Breast epithelium (tissue), 4 donors: Measurements from ENCODE around the gene GALNT7. TPM values are rescaled to one million over a fixed set of nuclear protein-coding genes. Genes with fewer than 3 reads are reported as not detected.

ENCODE experiments used
- DNase-seq, 2 donors: peaks; one replicate each; pipeline ENCODE4 v3.0.0-alpha.2; 2019; ENCODE audit warnings: low spot score in 2 of 2
- H3K27ac ChIP-seq, 2 donors: fragments of 200-600 bp; sonication (generic) in 1 of 2; one replicate each; pipeline ENCODE4 v1.5.1; 2016 to 2019; ENCODE audit warnings: mild to moderate bottlenecking in 1 of 2
- H3K27me3 ChIP-seq, 2 donors: fragments of 200-600 bp; sonication (generic) in 1 of 2; one replicate each; pipeline versions ENCODE4 v1.5.1 to v1.6.0; 2017 to 2019; ENCODE audit warnings: control low read depth in 1 of 2, mild to moderate bottlenecking in 1 of 2
- H3K36me3 ChIP-seq: fragments of 200-600 bp; one replicate; pipeline ENCODE4 v1.5.1; 2019
- H3K4me1 ChIP-seq, 2 donors: fragments of 200-600 bp; sonication (generic); one replicate each; pipeline ENCODE4 v1.5.1; 2016 to 2019; ENCODE audit warnings: control low read depth in 1 of 2
- H3K4me3 ChIP-seq, 3 donors: fragments of 200-600 bp; sonication (generic); 1 replicate in 2 of 3; 2 replicates in 1 of 3; pipeline ENCODE4 v1.5.1; 2016 to 2019; ENCODE audit warnings: mild to moderate bottlenecking in 3 of 3, moderate library complexity in 2 of 3
- H3K9me3 ChIP-seq, 2 donors: fragments of 200-600 bp; sonication (generic) in 1 of 2; one replicate each; pipeline ENCODE4 v1.5.1; 2016 to 2019; ENCODE audit warnings: control low read depth in 1 of 2
- POLR2A ChIP-seq: fragments of 450-650 bp; IDR thresholded peaks from one replicate; pipeline ENCODE4 v1.6.1; 2016; ENCODE audit warnings: antibody characterized with exemption, mild to moderate bottlenecking, moderate library complexity
- POLR2AphosphoS5 ChIP-seq, 3 donors: sonication (generic); formaldehyde crosslinking; IDR thresholded peaks; one replicate each; pipeline ENCODE4 v1.6.1; 2017; ENCODE audit warnings: antibody characterized with exemption in 3 of 3
- intact Hi-C: fragments of 100-400 bp; cut with DNase I; formaldehyde crosslinking; loops from one replicate; pipeline ENCODE4 v1.15.1; 2023; ENCODE audit warnings: low total_unique reads
- total RNA-seq, 3 donors: library from RNA; depleted of rRNA; stranded (reverse); fragments of >200 nt; gene quantifications; one replicate each; pipeline ENCODE4 v1.1.0, GENCODE V29; 2016
- TF ChIP-seq, protein P1 (sequence below), 3 donors: fragments of 450-650 bp; IDR thresholded peaks; one replicate each; pipeline ENCODE4 v1.5.1; 2016 to 2017; ENCODE audit warnings: antibody characterized with exemption in 3 of 3, mild to moderate bottlenecking in 3 of 3, moderate library complexity in 3 of 3

The GALNT7 gene
- total RNA-seq, 3 donors from 2014 or later, result 10.7 to 67.2 (median 52.2) TPM

DNA sequence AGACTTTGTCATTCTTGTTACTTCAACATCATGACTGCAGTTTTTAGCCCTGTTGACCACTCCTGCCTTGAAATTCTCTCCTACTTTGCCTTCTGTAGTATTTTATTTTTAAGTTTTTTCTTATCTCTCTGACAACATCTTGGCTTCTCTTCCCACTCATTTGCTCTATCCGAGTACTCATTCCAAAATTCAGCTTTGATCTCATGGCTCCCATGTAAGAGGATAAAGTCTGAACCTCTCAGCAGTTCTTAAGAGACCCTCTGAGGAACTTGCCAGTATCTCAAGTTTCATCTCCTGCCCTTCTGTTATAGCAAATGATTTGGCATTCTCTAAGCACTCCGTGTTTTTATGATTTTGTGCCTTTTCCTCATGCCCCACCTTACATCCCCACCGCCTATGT, 67.7 kb downstream of the GALNT7 start:
- Histone ChIP-seq H3K4me3 (no peak overlapping the region), H3K27ac (no peak overlapping the region), H3K27me3 (no peaks in the 10 kb centered on the region), H3K9me3 (no peaks in the 10 kb centered on the region), H3K36me3 (no peaks in the 10 kb centered on the region), H3K4me1 (no peaks in the 10 kb centered on the region)
- intact Hi-C loops, result no loop called here
- TF ChIP-seq, protein P1, sequence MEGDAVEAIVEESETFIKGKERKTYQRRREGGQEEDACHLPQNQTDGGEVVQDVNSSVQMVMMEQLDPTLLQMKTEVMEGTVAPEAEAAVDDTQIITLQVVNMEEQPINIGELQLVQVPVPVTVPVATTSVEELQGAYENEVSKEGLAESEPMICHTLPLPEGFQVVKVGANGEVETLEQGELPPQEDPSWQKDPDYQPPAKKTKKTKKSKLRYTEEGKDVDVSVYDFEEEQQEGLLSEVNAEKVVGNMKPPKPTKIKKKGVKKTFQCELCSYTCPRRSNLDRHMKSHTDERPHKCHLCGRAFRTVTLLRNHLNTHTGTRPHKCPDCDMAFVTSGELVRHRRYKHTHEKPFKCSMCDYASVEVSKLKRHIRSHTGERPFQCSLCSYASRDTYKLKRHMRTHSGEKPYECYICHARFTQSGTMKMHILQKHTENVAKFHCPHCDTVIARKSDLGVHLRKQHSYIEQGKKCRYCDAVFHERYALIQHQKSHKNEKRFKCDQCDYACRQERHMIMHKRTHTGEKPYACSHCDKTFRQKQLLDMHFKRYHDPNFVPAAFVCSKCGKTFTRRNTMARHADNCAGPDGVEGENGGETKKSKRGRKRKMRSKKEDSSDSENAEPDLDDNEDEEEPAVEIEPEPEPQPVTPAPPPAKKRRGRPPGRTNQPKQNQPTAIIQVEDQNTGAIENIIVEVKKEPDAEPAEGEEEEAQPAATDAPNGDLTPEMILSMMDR (IDR thresholded peaks at IDR 0.05), result no peak
- TF ChIP-seq POLR2AphosphoS5 (IDR thresholded peaks at IDR 0.05) (no peak), POLR2A (no peak)
- no peak for DNase-seq

DNA sequence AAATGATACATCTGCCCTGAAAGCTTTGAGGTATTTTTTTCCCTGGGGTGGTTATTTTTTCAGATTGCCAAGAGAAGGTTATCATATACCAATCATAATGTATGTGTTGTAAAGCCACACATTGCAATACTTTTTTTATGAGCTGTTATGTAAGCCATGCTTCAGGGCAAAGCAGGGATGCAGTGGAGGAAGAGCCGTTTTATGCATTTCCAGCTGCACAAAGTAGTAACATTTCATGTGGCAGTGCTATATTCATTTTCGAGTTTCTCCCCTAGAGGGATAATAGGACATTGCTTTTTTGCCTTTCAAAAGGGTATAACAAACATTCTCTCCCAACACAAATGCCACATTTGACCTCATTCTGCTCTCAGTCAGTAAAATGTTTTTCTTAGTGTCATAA, 68.5 kb downstream of the GALNT7 start:
- H3K4me3 ChIP-seq, result no peak overlapping the region
- H3K4me1 ChIP-seq, result no peaks in the 10 kb centered on the region
- no peak overlapping the region for H3K27ac ChIP-seq
- TF ChIP-seq POLR2AphosphoS5 (IDR thresholded peaks at IDR 0.05) (no peak), POLR2A (no peak)
- TF ChIP-seq, protein P1 (IDR thresholded peaks at IDR 0.05), result no peak
- intact Hi-C loops, result no loop called here
- no peak for DNase-seq
- no peaks in the 10 kb centered on the region for H3K27me3 ChIP-seq
- no peaks in the 10 kb centered on the region for H3K9me3 ChIP-seq
- no peaks in the 10 kb centered on the region for H3K36me3 ChIP-seq

DNA sequence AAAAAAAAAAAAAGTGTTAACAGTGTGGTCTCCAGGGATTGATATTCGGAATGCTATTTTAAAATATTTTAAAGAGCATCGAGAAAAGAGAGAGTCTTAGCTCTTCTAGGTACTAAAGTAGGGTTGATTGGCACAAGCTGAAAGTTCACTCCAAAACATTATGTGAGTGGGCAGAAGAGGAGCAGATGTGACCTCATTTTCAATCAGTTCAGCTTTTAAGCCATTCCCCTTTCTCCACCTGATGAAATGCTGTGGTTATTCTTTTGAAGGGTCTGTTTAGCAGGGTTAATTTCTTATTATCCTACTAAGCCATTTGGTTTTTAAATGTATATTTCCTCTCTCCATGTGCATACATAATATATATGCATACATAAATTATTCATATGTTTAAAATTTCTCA, 69.2 kb downstream of the GALNT7 start:
- H3K9me3 ChIP-seq, result no peaks in the 10 kb centered on the region
- TF ChIP-seq, protein P1 (IDR thresholded peaks at IDR 0.05), result no peak
- TF ChIP-seq POLR2AphosphoS5 (IDR thresholded peaks at IDR 0.05) (no peak), POLR2A (no peak)
- H3K4me3 ChIP-seq, result no peak overlapping the region
- no peaks in the 10 kb centered on the region for H3K4me1 ChIP-seq
- H3K36me3 ChIP-seq, result no peaks in the 10 kb centered on the region
- no peaks in the 10 kb centered on the region for H3K27me3 ChIP-seq
- H3K27ac ChIP-seq, result no peak overlapping the region
- no peak for DNase-seq
- intact Hi-C loops, result no loop called here

GRCh38 chr4:173240696-173241095, 72.1 kb downstream of the GALNT7 start:
- Histone ChIP-seq H3K27me3 (no peaks in the 10 kb centered on the region), H3K27ac (no peak overlapping the region), H3K36me3 (no peaks in the 10 kb centered on the region), H3K4me1 (no peaks in the 10 kb centered on the region), H3K4me3 (no peak overlapping the region), H3K9me3 (no peaks in the 10 kb centered on the region)
- intact Hi-C loops, result loop anchor here (10.0 kb wide), 1 partner anchor 456 kb away; no protein-coding TSS in a partner anchor
- no peak for DNase-seq
- TF ChIP-seq POLR2AphosphoS5 (IDR thresholded peaks at IDR 0.05) (no peak), POLR2A (no peak)
- TF ChIP-seq, protein P1 (IDR thresholded peaks at IDR 0.05), result no peak

GRCh38 chr4:173242466-173243250, 74.0 kb downstream of the GALNT7 start:
- Histone ChIP-seq H3K27me3 (no peaks in the 10 kb centered on the region), H3K9me3 (no peaks in the 10 kb centered on the region), H3K36me3 (no peaks in the 10 kb centered on the region), H3K4me1 (no peaks in the 10 kb centered on the region), H3K27ac (no peak overlapping the region), H3K4me3 (no peak overlapping the region)
- no peak for DNase-seq
- TF ChIP-seq, protein P1 (IDR thresholded peaks at IDR 0.05), result no peak
- TF ChIP-seq POLR2AphosphoS5 (IDR thresholded peaks at IDR 0.05) (no peak), POLR2A (no peak)
- intact Hi-C loops, result loop anchor here (10.0 kb wide), 1 partner anchor 458 kb away; no protein-coding TSS in a partner anchor
